Suprapubic skin (tissue), 4 donors: ENCODE measurements around the gene ANO3. TPM values are rescaled to one million over a fixed set of nuclear protein-coding genes. Genes with fewer than 3 reads are reported as not detected.

ENCODE experiments used
- DNase-seq, 2 donors: peaks; one replicate each; pipeline ENCODE4 v3.0.0-alpha.2; 2019; ENCODE audit warnings: low spot score in 2 of 2
- H3K27ac ChIP-seq: fragments of 200-600 bp; sonication (generic); one replicate; pipeline ENCODE4 v1.5.1; 2019
- H3K27me3 ChIP-seq: fragments of 200-600 bp; sonication (generic); one replicate; pipeline ENCODE4 v1.5.1; 2019
- H3K36me3 ChIP-seq: fragments of 200-600 bp; sonication (generic); one replicate; pipeline ENCODE4 v1.5.1; 2019
- H3K4me1 ChIP-seq: fragments of 200-600 bp; sonication (generic); one replicate; pipeline ENCODE4 v1.5.1; 2019
- H3K4me3 ChIP-seq: fragments of 200-600 bp; sonication (generic); one replicate; pipeline ENCODE4 v1.5.1; 2019; ENCODE audit warnings: mild to moderate bottlenecking
- H3K9me3 ChIP-seq: fragments of 200-600 bp; sonication (generic); one replicate; pipeline ENCODE4 v1.5.1; 2019
- CTCF ChIP-seq, 2 donors: fragments of 200-600 bp in 1 of 2; fragments of 450-650 bp in 1 of 2; sonication (generic) in 1 of 2; IDR thresholded peaks; one replicate each; pipeline ENCODE4 v1.5.1; 2016 to 2019; ENCODE audit warnings: antibody characterized with exemption in 2 of 2, mild to moderate bottlenecking in 1 of 2, moderate library complexity in 1 of 2
- EP300 ChIP-seq: sonication (generic); formaldehyde crosslinking; IDR thresholded peaks from one replicate; pipeline ENCODE4 v1.6.1; 2017; ENCODE audit warnings: antibody characterized with exemption
- POLR2A ChIP-seq, 2 donors: fragments of 450-650 bp; IDR thresholded peaks; one replicate each; pipeline ENCODE4 v1.6.1; 2017; ENCODE audit warnings: antibody characterized with exemption in 2 of 2, mild to moderate bottlenecking in 2 of 2, moderate library complexity in 2 of 2
- POLR2AphosphoS5 ChIP-seq, 3 donors: sonication (generic); formaldehyde crosslinking; IDR thresholded peaks; one replicate each; pipeline ENCODE4 v1.6.1; 2017; ENCODE audit warnings: antibody characterized with exemption in 3 of 3
- WGBS: methylation state at CpG from one replicate; pipeline ENCODE4 v1.1.5; 2018; 5-methylcytosine and 5-hydroxymethylcytosine counted together
- total RNA-seq, 4 donors: library from RNA; depleted of rRNA; stranded (reverse); fragments of >200 nt; gene quantifications; one replicate each; pipeline ENCODE4 v1.1.0, GENCODE V29; 2016

ANO3 gene
- total RNA-seq, 4 donors from 2014 or later, result 0.08 to 0.29 (median 0.16) TPM; not detected in 1

GRCh38 chr11:26522912-26523610 lies 191.1 kb downstream of the ANO3 start:
- no peak overlapping the region for H3K4me3 ChIP-seq
- H3K9me3 ChIP-seq, result no peaks in the 10 kb centered on the region
- WGBS, result 65% methylated on average over 12 of the region's 12 CpGs
- TF ChIP-seq POLR2A (IDR thresholded peaks at IDR 0.05), result no peak
- no peaks in the 10 kb centered on the region for H3K27me3 ChIP-seq
- no peaks in the 10 kb centered on the region for H3K36me3 ChIP-seq
- no peak for DNase-seq
- H3K4me1 ChIP-seq, result no peaks in the 10 kb centered on the region
- H3K27ac ChIP-seq, result no peak overlapping the region

- WGBS, result 50% methylated on average over 1 of the region's 1 CpG
- H3K9me3 ChIP-seq, result no peaks in the 10 kb centered on the region
Observed at GRCh38 chr11:26527685-26528084, 195.8 kb downstream of the ANO3 start.

GRCh38 chr11:26537341-26537740 lies 205.4 kb downstream of the ANO3 start:
- 89% methylated on average over 4 of the region's 4 CpGs for WGBS
- H3K4me1 ChIP-seq, result no peaks in the 10 kb centered on the region
- H3K27ac ChIP-seq, result no peak overlapping the region
- no peak for DNase-seq
- no peaks in the 10 kb centered on the region for H3K9me3 ChIP-seq
- no peak overlapping the region for H3K4me3 ChIP-seq
- no peaks in the 10 kb centered on the region for H3K27me3 ChIP-seq
- no peaks in the 10 kb centered on the region for H3K36me3 ChIP-seq
- no peak for TF ChIP-seq POLR2A (IDR thresholded peaks at IDR 0.05)
- TF ChIP-seq EP300, result no peak
- TF ChIP-seq CTCF (IDR thresholded peaks at IDR 0.05), result no peak
- TF ChIP-seq POLR2AphosphoS5 (IDR thresholded peaks at IDR 0.05), result no peak

More at GRCh38 chr11:26527685-26528084, 195.8 kb downstream of the ANO3 start:
- H3K4me1 ChIP-seq, result no peaks in the 10 kb centered on the region
- H3K27ac ChIP-seq, result no peak overlapping the region
- DNase-seq, result no peak
- TF ChIP-seq POLR2A (IDR thresholded peaks at IDR 0.05) (no peak), CTCF (IDR thresholded peaks at IDR 0.05) (no peak), EP300 (no peak), POLR2AphosphoS5 (IDR thresholded peaks at IDR 0.05) (no peak)
- no peak overlapping the region for H3K4me3 ChIP-seq
- H3K27me3 ChIP-seq, result no peaks in the 10 kb centered on the region
- no peaks in the 10 kb centered on the region for H3K36me3 ChIP-seq

GRCh38 chr11:26539517-26539916 lies 207.6 kb downstream of the ANO3 start:
- 82% methylated on average over 3 of the region's 3 CpGs for WGBS
- Histone ChIP-seq H3K4me1 (no peaks in the 10 kb centered on the region), H3K4me3 (no peak overlapping the region), H3K27me3 (no peaks in the 10 kb centered on the region), H3K27ac (no peak overlapping the region), H3K36me3 (no peaks in the 10 kb centered on the region), H3K9me3 (no peaks in the 10 kb centered on the region)
- no peak for DNase-seq
- no peak for TF ChIP-seq POLR2A (IDR thresholded peaks at IDR 0.05)
- no peak for TF ChIP-seq POLR2AphosphoS5 (IDR thresholded peaks at IDR 0.05)
- no peak for TF ChIP-seq EP300
- no peak for TF ChIP-seq CTCF (IDR thresholded peaks at IDR 0.05)

GRCh38 chr11:26541870-26542269 lies 209.9 kb downstream of the ANO3 start:
- TF ChIP-seq EP300 (no peak), POLR2A (IDR thresholded peaks at IDR 0.05) (no peak), POLR2AphosphoS5 (IDR thresholded peaks at IDR 0.05) (no peak), CTCF (IDR thresholded peaks at IDR 0.05) (no peak)
- DNase-seq, result no peak
- H3K4me1 ChIP-seq, result no peaks in the 10 kb centered on the region
- no peaks in the 10 kb centered on the region for H3K36me3 ChIP-seq
- no peaks in the 10 kb centered on the region for H3K27me3 ChIP-seq
- 69% methylated on average over 2 of the region's 2 CpGs for WGBS
- no peak overlapping the region for H3K27ac ChIP-seq
- no peaks in the 10 kb centered on the region for H3K9me3 ChIP-seq
- H3K4me3 ChIP-seq, result no peak overlapping the region
